IMR-90 (cell line): Measurements from ENCODE around the gene RGS12. TPM values are rescaled to one million over a fixed set of nuclear protein-coding genes. Genes with fewer than 3 reads are reported as not detected.

Experiments used
- ATAC-seq: fragments of 200-7000 bp; cut with Tn5 transposase; 2 replicates; pipeline ENCODE4 v1.9.1; 2020; ENCODE audit warnings: low read depth, mild to moderate bottlenecking, moderate library complexity
- BruUV-seq: library from RNA; stranded (reverse); fragments of 400-500 nt; replicated peaks from 2 replicates; lab custom pipeline; 2021; lab: Mats Ljungman, UMichigan
- CTCF ChIA-PET: fragments of 300-600 bp; formaldehyde crosslinking; extraction: SDS; loops from one replicate; lab custom pipeline; 2021; ENCODE audit warnings: antibody characterized with exemption; lab: Yijun Ruan, JAX
- POLR2A ChIA-PET: fragments of 300-600 bp; sonication (Branson Sonifier 250); formaldehyde crosslinking; loops from one replicate; lab custom pipeline; 2022; ENCODE audit warnings: antibody characterized with exemption; ENCODE audit not compliant: unreplicated experiment; lab: Charles Lee
- DNase-seq: peaks from one replicate; pipeline ENCODE4 v3.0.0; 2013
- H2AFZ ChIP-seq: replicated peaks from 2 replicates; pipeline ENCODE3; 2013; ENCODE audit warnings: low read length, mild to moderate bottlenecking; ENCODE audit not compliant: poor library complexity
- H2AK5ac ChIP-seq: 2 replicates; pipeline ENCODE4 v1.6.1; 2013; ENCODE audit warnings: low read depth, low read length, inconsistent platforms
- H2AK9ac ChIP-seq: replicated peaks from 2 replicates; pipeline ENCODE3; 2013; ENCODE audit warnings: mild to moderate bottlenecking, low read depth, low read length, moderate library complexity; ENCODE audit not compliant: poor library complexity
- H2BK120ac ChIP-seq: 2 replicates; pipeline ENCODE4 v1.6.1; 2013; ENCODE audit warnings: low read depth, low read length, inconsistent platforms
- H2BK15ac ChIP-seq: 3 replicates; pipeline ENCODE4 v1.6.1; 2013; ENCODE audit warnings: low read depth, low read length, inconsistent platforms
- H2BK20ac ChIP-seq: 2 replicates; pipeline ENCODE4 v1.6.1; 2013; ENCODE audit warnings: low read depth, mild to moderate bottlenecking, inconsistent platforms, low read length, moderate library complexity
- H2BK5ac ChIP-seq: 2 replicates; pipeline ENCODE4 v1.6.1; 2013; ENCODE audit warnings: mild to moderate bottlenecking, low read depth, low read length, inconsistent platforms; ENCODE audit not compliant: poor library complexity, severe bottlenecking
- H3K14ac ChIP-seq: replicated peaks from 2 replicates; pipeline ENCODE4 v1.6.1; 2013; ENCODE audit warnings: low read depth, low read length, inconsistent platforms
- H3K18ac ChIP-seq: 2 replicates; pipeline ENCODE4 v1.6.1; 2013; ENCODE audit warnings: low read depth, low read length, control low read depth
- H3K23ac ChIP-seq: 2 replicates; pipeline ENCODE4 v1.6.1; 2013; ENCODE audit warnings: low read depth, low read length, inconsistent platforms
- H3K27ac ChIP-seq: 2 replicates; pipeline ENCODE4 v1.5.1; 2013; ENCODE audit warnings: mild to moderate bottlenecking, control low read depth, low read length; ENCODE audit not compliant: insufficient read depth
- H3K27me3 ChIP-seq: 2 replicates; pipeline ENCODE4 v1.6.1; 2013; ENCODE audit warnings: low read length; ENCODE audit not compliant: control insufficient read depth, insufficient read depth
- H3K36me3 ChIP-seq: 2 replicates; pipeline ENCODE4 v1.6.1; 2013; ENCODE audit warnings: low read length, mixed read lengths; ENCODE audit not compliant: control insufficient read depth, insufficient read depth
- H3K4ac ChIP-seq: 2 replicates; pipeline ENCODE4 v1.6.1; 2013; ENCODE audit warnings: low read depth, low read length, inconsistent platforms
- H3K4me1 ChIP-seq: 2 replicates; pipeline ENCODE4 v1.6.1; 2013; ENCODE audit warnings: low read length, mixed read lengths; ENCODE audit not compliant: control insufficient read depth, insufficient read depth
- H3K4me2 ChIP-seq: 2 replicates; pipeline ENCODE4 v1.6.1; 2013; ENCODE audit warnings: low read depth, mild to moderate bottlenecking, control low read depth, low read length, moderate library complexity
- H3K4me3 ChIP-seq: 2 replicates; pipeline ENCODE4 v1.5.1; 2013; ENCODE audit warnings: low read depth, mild to moderate bottlenecking, control low read depth, low read length, moderate library complexity; ENCODE audit not compliant: insufficient read depth
- H3K56ac ChIP-seq: 2 replicates; pipeline ENCODE4 v1.6.1; 2013; ENCODE audit warnings: low read length, inconsistent platforms; ENCODE audit not compliant: insufficient read depth; ENCODE audit errors: extremely low read depth
- H3K79me1 ChIP-seq, 2 experiments: 2 replicates each; pipeline ENCODE4 v1.6.1; 2013; ENCODE audit warnings: low read length in 2 of 2, inconsistent platforms in 1 of 2, low read depth in 1 of 2
- H3K9ac ChIP-seq: 2 replicates; pipeline ENCODE4 v1.6.1; 2013; ENCODE audit warnings: low read depth, low read length, control low read depth
- H3K9me1 ChIP-seq: 2 replicates; pipeline ENCODE4 v1.6.1; 2013; ENCODE audit warnings: low read length, inconsistent platforms; ENCODE audit not compliant: insufficient read depth
- H3K9me3 ChIP-seq: 2 replicates; pipeline ENCODE4 v1.6.1; 2013; ENCODE audit warnings: low read length; ENCODE audit not compliant: control insufficient read depth, insufficient read depth
- H4K20me1 ChIP-seq: 2 replicates; pipeline ENCODE4 v1.6.1; 2013; ENCODE audit warnings: low read length, inconsistent platforms; ENCODE audit not compliant: insufficient read depth
- H4K5ac ChIP-seq: 2 replicates; pipeline ENCODE4 v1.6.1; 2013; ENCODE audit warnings: mild to moderate bottlenecking, low read depth, low read length, control low read depth
- H4K8ac ChIP-seq, 2 experiments: 2 replicates each; pipeline ENCODE4 v1.6.1; 2013; ENCODE audit warnings: low read depth in 2 of 2, low read length in 2 of 2, control low read depth in 1 of 2, inconsistent platforms in 1 of 2
- H4K91ac ChIP-seq: 2 replicates; pipeline ENCODE4 v1.6.1; 2013; ENCODE audit warnings: low read depth, low read length, inconsistent platforms; ENCODE audit not compliant: insufficient read depth
- CTCF ChIP-seq: conservative IDR thresholded peaks from 2 replicates; pipeline ENCODE4 v1.5.1; 2012; ENCODE audit warnings: mild to moderate bottlenecking, low read depth, low read length, improper control_type of control experiment
- WGBS, 2 experiments: methylation state at CpG; one replicate each; pipeline versions ENCODE4 v1.1.5 to v1.1.7; 2013; ENCODE audit warnings: missing lambda C conversion rate in 2 of 2; ENCODE audit not compliant: insufficient read length in 1 of 2; ENCODE audit errors: extremely low coverage in 2 of 2; 5-methylcytosine and 5-hydroxymethylcytosine counted together
- dilution Hi-C: fragments of 300-500 bp; cut with HindIII; formaldehyde crosslinking; loops from one replicate; pipeline ENCODE4 v1.14.3; 2018; ENCODE audit warnings: low sequenced_read_pairs; ENCODE audit not compliant: unreplicated experiment
- in situ Hi-C: fragments of 300-500 bp; cut with MboI; formaldehyde crosslinking; loops from 3 replicates; pipeline ENCODE4 v1.14.3; 2019; ENCODE audit warnings: low sequenced_read_pairs, inconsistent platforms, mixed read lengths
- intact Hi-C: fragments of 100-400 bp; cut with micrococcal nuclease; formaldehyde crosslinking; loops from 2 replicates; pipeline ENCODE4 v1.10.0; 2022
- polyA plus RNA-seq, 3 experiments: library from polyadenylated mRNA; depleted of rRNA; stranded (reverse); fragments of >200 nt; gene quantifications; 2 replicates each; pipeline ENCODE4 v1.2.3, GENCODE V29; 2012; ENCODE audit warnings: low replicate concordance in 1 of 3
- total RNA-seq: library from RNA; depleted of rRNA; stranded (reverse); fragments of >200 nt; gene quantifications from 2 replicates; pipeline ENCODE4 v1.2.3, GENCODE V29; 2012

Gene RGS12
- total and polyA plus RNA-seq, 2 of the 4 experiments (the other 2 are of a cell fraction), result 11.8 to 12.0 TPM

GRCh38 chr4:3261411-3262207, 31.2 kb upstream of the RGS12 start:
- Histone ChIP-seq H4K20me1 (no peaks in the 10 kb centered on the region), H2AK5ac (no peak overlapping the region), H2BK20ac (no peak overlapping the region), H4K8ac (no peak overlapping the region), H3K4ac (no peak overlapping the region), H2AFZ (no peak overlapping the region), H3K9me3 (no peaks in the 10 kb centered on the region), H2BK120ac (no peak overlapping the region), H2AK9ac (no peak overlapping the region), H2BK15ac (no peak overlapping the region), H3K4me1 (no peaks in the 10 kb centered on the region), H3K18ac (no peak overlapping the region), H3K4me3 (no peak overlapping the region), H4K91ac (no peak overlapping the region), H3K36me3 (no peaks in the 10 kb centered on the region), H3K79me1 (no peaks in the 10 kb centered on the region), H3K56ac (no peak overlapping the region), H4K5ac (no peak overlapping the region), H3K4me2 (no peak overlapping the region), H3K9me1 (no peaks in the 10 kb centered on the region), H3K23ac (no peak overlapping the region), H3K27ac (no peak overlapping the region), H3K9ac (no peak overlapping the region), H2BK5ac (no peak overlapping the region), H3K27me3 (peaks cover 21% of the 10 kb centered on the region), H3K14ac (no peak overlapping the region)
- DNase-seq (no peak), ATAC-seq (no peak)
- BruUV-seq, result no TSS peak
- intact Hi-C loops, result no loop called here
- ChIA-PET POLR2A (no interaction called here), CTCF (no interaction called here)
- in situ Hi-C loops, result no loop called here
- WGBS, 2 experiments, result 80% methylated on average over 17 of the region's 35 CpGs; no CpG with 5 or more reads in 1 of the 2 experiments
- dilution Hi-C loops, result no loop called here
- no peak for TF ChIP-seq CTCF
